ENCODE measurements around the gene INKA2. TPM values are rescaled to one million over a fixed set of nuclear protein-coding genes. Genes with fewer than 3 reads are reported as not detected.

The INKA2 gene
- total RNA-seq, 1 experiment from 2014 or later: 12.3 TPM

GRCh38 chr1:111778066-111778465 is 38.9 kb upstream of the INKA2 start:
- Histone ChIP-seq H3K79me1 (ENCODE audit: insufficient read depth, low read depth, low read length, poor library complexity, severe bottlenecking) (no peaks in the 10 kb centered on the region), H2BK12ac (ENCODE audit: insufficient read length, low read depth, low read length) (peak overlapping the region; percentile 28), H3K4ac (ENCODE audit: low read depth, low read length) (no peak overlapping the region), H3K27ac (ENCODE audit: insufficient read length, low read depth, low read length) (no peak overlapping the region), H2BK5ac (ENCODE audit: insufficient read length, low read length) (no peak overlapping the region), H3K4me1 (ENCODE audit: insufficient read depth, low read length) (no peaks in the 10 kb centered on the region; the same call in 1 of the 2 replicates), H3K9me3 (ENCODE audit: control insufficient read depth, low read depth, low read length) (no peaks in the 10 kb centered on the region), H2BK15ac (ENCODE audit: low read depth, low read length) (no peak overlapping the region), H3K9ac (ENCODE audit: extremely low read depth, insufficient read length, low read length) (no peak overlapping the region), H3K79me2 (ENCODE audit: insufficient read depth, low read length) (no peaks in the 10 kb centered on the region), H3K23me2 (ENCODE audit: insufficient read length, low read depth, low read length, poor library complexity, severe bottlenecking) (no peaks in the 10 kb centered on the region), H3K23ac (ENCODE audit: insufficient read length, low read depth, low read length) (no peak overlapping the region), H4K91ac (ENCODE audit: insufficient read length, low read depth, low read length) (peak overlapping the region; percentile 80), H3K4me2 (ENCODE audit: insufficient read depth, insufficient read length, low read length) (no peak overlapping the region), H4K20me1 (ENCODE audit: control insufficient read depth, insufficient read depth, insufficient read length) (no peaks in the 10 kb centered on the region), H2AFZ (ENCODE audit: low read length) (no peak overlapping the region), H2BK20ac (ENCODE audit: low read depth, low read length, poor library complexity, severe bottlenecking) (no peak overlapping the region), H3K18ac (ENCODE audit: insufficient read length, low read depth, low read length) (no peak overlapping the region), H3K14ac (ENCODE audit: insufficient read depth, low read length) (no peak overlapping the region), H3K27me3 (ENCODE audit: insufficient read depth, low read length) (no peaks in the 10 kb centered on the region; the same call in 1 of the 2 replicates), H2AK5ac (ENCODE audit: insufficient read length, low read length) (no peak overlapping the region), H3K56ac (ENCODE audit: insufficient read length, low read depth, low read length) (no peak overlapping the region), H2BK120ac (ENCODE audit: low read depth, low read length, poor library complexity, severe bottlenecking) (no peak overlapping the region), H4K5ac (ENCODE audit: insufficient read length, low read depth, low read length) (no peak overlapping the region), H3T11ph (ENCODE audit: low read length) (no peak overlapping the region), H4K8ac (replicated peaks; ENCODE audit: insufficient read length, low read depth, low read length) (no peak overlapping the region)
- Mint-ChIP-seq H3K4me3 (no peak overlapping the region), H3K36me3 (ENCODE audit: insufficient read depth in 1 of 3, low read depth in 3 of 3) (no peaks in the 10 kb centered on the region; a peak in 1 of 7 replicates), H3K27me3 (ENCODE audit: low read depth) (no peaks in the 10 kb centered on the region; the same call in 1 of the 2 replicates), H3K4me1 (peaks cover 22 to 25% of the 10 kb centered on the region in 2 experiments), H3K9me3 (no peaks in the 10 kb centered on the region), H3K27ac (peak overlapping the region in 2 of 3 experiments; percentile 19 to 79; a peak in 3 of 7 replicates)
- no CpG with 5 or more reads among the region's 6 CpGs for whole genome bisulfite sequencing (ENCODE audit: extremely low coverage, insufficient read length, low lambda C conversion rate)
- DNase-seq: no peak
- no peak for TF ChIP-seq CTCF (conservative IDR thresholded peaks at IDR 0.05)
